SK-N-SH treated with all-trans-retinoic acid at 6 μM for 48 hours (cell line): Measurements from ENCODE around the gene STAMBPL1.

ENCODE experiments used
- ATAC-seq: fragments of 200-7000 bp; cut with Tn5 transposase; 3 replicates; pipeline ENCODE4 v1.9.1; 2020; ENCODE audit warnings: mild to moderate bottlenecking, moderate library complexity
- ARNTL ChIP-seq: fragments of 450-650 bp; formaldehyde crosslinking; IDR thresholded peaks from 2 replicates; pipeline ENCODE4 v1.5.0; 2020; ENCODE audit warnings: low read depth, mild to moderate bottlenecking, moderate library complexity, borderline replicate concordance
- BACH2 ChIP-seq: fragments of 250-450 bp; sonication (Bioruptor Pico); IDR thresholded peaks from 2 replicates; pipeline ENCODE4 v1.9.0; 2021; ENCODE audit warnings: mild to moderate bottlenecking, borderline replicate concordance
- CREB5 ChIP-seq: fragments of 250-450 bp; sonication (Bioruptor Pico); IDR thresholded peaks from 2 replicates; pipeline ENCODE4 v1.5.1; 2020; ENCODE audit warnings: low read depth, mild to moderate bottlenecking, moderate library complexity
- CSDC2 ChIP-seq: fragments of 250-450 bp; sonication (Bioruptor Pico); IDR thresholded peaks from 2 replicates; pipeline ENCODE4 v1.5.0; 2020; ENCODE audit warnings: mild to moderate bottlenecking, moderate library complexity
- ESRRG ChIP-seq: fragments of 250-450 bp; sonication (Bioruptor Pico); IDR thresholded peaks from 2 replicates; pipeline ENCODE4 v1.6.1; 2021; ENCODE audit warnings: mild to moderate bottlenecking
- GLIS3 ChIP-seq: fragments of 250-450 bp; sonication (Bioruptor Pico); IDR thresholded peaks from 2 replicates; pipeline ENCODE4 v1.5.0; 2020; ENCODE audit warnings: mild to moderate bottlenecking, moderate library complexity
- ISL1 ChIP-seq: fragments of 250-450 bp; sonication (Bioruptor Pico); IDR thresholded peaks from 2 replicates; pipeline ENCODE4 v2.1.2; 2022; ENCODE audit warnings: mild to moderate bottlenecking, moderate library complexity
- OSR1 ChIP-seq: fragments of 250-450 bp; sonication (Bioruptor Pico); IDR thresholded peaks from 2 replicates; pipeline ENCODE4 v1.8.0; 2022; ENCODE audit warnings: moderate library complexity, mild to moderate bottlenecking, inconsistent platforms
- PPARA ChIP-seq: fragments of 250-450 bp; sonication (Bioruptor Pico); IDR thresholded peaks from 2 replicates; pipeline ENCODE4 v1.5.0; 2020; ENCODE audit warnings: mild to moderate bottlenecking, borderline replicate concordance
- RARB ChIP-seq: fragments of 250-450 bp; sonication (Bioruptor Pico); IDR thresholded peaks from 2 replicates; pipeline ENCODE4 v1.8.0; 2021; ENCODE audit warnings: mild to moderate bottlenecking, moderate library complexity
- SNAI2 ChIP-seq: fragments of 250-450 bp; sonication (Bioruptor Pico); IDR thresholded peaks from 2 replicates; pipeline ENCODE4 v1.5.0; 2020; ENCODE audit warnings: mild to moderate bottlenecking, moderate library complexity
- TCF4 ChIP-seq: fragments of 250-450 bp; sonication (Bioruptor Pico); IDR thresholded peaks from 2 replicates; pipeline ENCODE4 v1.8.0; 2021; ENCODE audit warnings: mild to moderate bottlenecking, moderate library complexity, borderline replicate concordance
- TOX ChIP-seq: fragments of 250-450 bp; sonication (Bioruptor Pico); IDR thresholded peaks from 2 replicates; pipeline ENCODE4 v1.8.0; 2021; ENCODE audit warnings: mild to moderate bottlenecking, moderate library complexity, borderline replicate concordance
- TSHZ2 ChIP-seq: fragments of 250-450 bp; sonication (Bioruptor Pico); IDR thresholded peaks from 2 replicates; pipeline ENCODE4 v1.5.0; 2020; ENCODE audit warnings: mild to moderate bottlenecking, moderate library complexity
- ZC3H10 ChIP-seq: fragments of 250-450 bp; sonication (Bioruptor Pico); IDR thresholded peaks from 2 replicates; pipeline ENCODE4 v1.5.1; 2021; ENCODE audit warnings: mild to moderate bottlenecking, moderate library complexity
- ZFP3 ChIP-seq: fragments of 250-450 bp; sonication (Bioruptor Pico); IDR thresholded peaks from 2 replicates; pipeline ENCODE4 v1.5.0; 2020; ENCODE audit warnings: mild to moderate bottlenecking, moderate library complexity
- ZFP30 ChIP-seq: fragments of 450-650 bp; formaldehyde crosslinking; IDR thresholded peaks from 2 replicates; pipeline ENCODE4 v1.5.0; 2022; ENCODE audit warnings: mild to moderate bottlenecking, moderate library complexity
- ZNF565 ChIP-seq: fragments of 450-650 bp; formaldehyde crosslinking; conservative IDR thresholded peaks from 2 replicates; pipeline ENCODE4 v1.5.0; 2020; ENCODE audit warnings: low read depth, mild to moderate bottlenecking, moderate library complexity
- ZNF70 ChIP-seq: fragments of 450-650 bp; formaldehyde crosslinking; IDR thresholded peaks from 2 replicates; pipeline ENCODE4 v1.5.0; 2020; ENCODE audit warnings: mild to moderate bottlenecking, moderate library complexity
- ZNF8 ChIP-seq: fragments of 450-650 bp; formaldehyde crosslinking; IDR thresholded peaks from 2 replicates; pipeline ENCODE4 v1.5.0; 2020; ENCODE audit warnings: mild to moderate bottlenecking, moderate library complexity
- TF ChIP-seq, protein P1 (sequence below): fragments of 250-450 bp; sonication (Bioruptor Pico); IDR thresholded peaks from 2 replicates; pipeline ENCODE4 v1.5.1; 2021; ENCODE audit warnings: mild to moderate bottlenecking, moderate library complexity
- TF ChIP-seq, protein P2 (sequence below): fragments of 250-450 bp; sonication (Bioruptor Pico); IDR thresholded peaks from 2 replicates; pipeline ENCODE4 v1.8.0; 2021; ENCODE audit warnings: low read depth, mild to moderate bottlenecking, moderate library complexity, borderline replicate concordance

STAMBPL1 gene

GRCh38 chr10:88848499-88848898, 31.5 kb upstream of the STAMBPL1 start:
- TF ChIP-seq ZC3H10 (CRISPR knock-in tag) (0 out of 2 replicates have a peak, but pooled peaks have one; percentile 11), TOX (no peak), ZNF70 (CRISPR knock-in tag) (no peak)

GRCh38 chr10:88849234-88849633, 30.8 kb upstream of the STAMBPL1 start:
- ATAC-seq, result peak; percentile 42; the same call in 2 of the 3 replicates
- TF ChIP-seq ZNF70 (CRISPR knock-in tag) (no peak), ARNTL (CRISPR knock-in tag) (no peak), GLIS3 (no peak), ZNF8 (no peak), PPARA (no peak), ZFP30 (no peak), ISL1 (CRISPR knock-in tag) (no peak), ESRRG (no peak), RARB (CRISPR knock-in tag) (no peak), ZC3H10 (CRISPR knock-in tag) (no peak), TOX (no peak), OSR1 (CRISPR knock-in tag) (no peak), BACH2 (CRISPR knock-in tag) (no peak), ZFP3 (CRISPR knock-in tag) (no peak), SNAI2 (CRISPR knock-in tag) (no peak), ZNF565 (no peak), CREB5 (CRISPR knock-in tag) (no peak), TSHZ2 (CRISPR knock-in tag) (no peak)
- TF ChIP-seq, protein P1, sequence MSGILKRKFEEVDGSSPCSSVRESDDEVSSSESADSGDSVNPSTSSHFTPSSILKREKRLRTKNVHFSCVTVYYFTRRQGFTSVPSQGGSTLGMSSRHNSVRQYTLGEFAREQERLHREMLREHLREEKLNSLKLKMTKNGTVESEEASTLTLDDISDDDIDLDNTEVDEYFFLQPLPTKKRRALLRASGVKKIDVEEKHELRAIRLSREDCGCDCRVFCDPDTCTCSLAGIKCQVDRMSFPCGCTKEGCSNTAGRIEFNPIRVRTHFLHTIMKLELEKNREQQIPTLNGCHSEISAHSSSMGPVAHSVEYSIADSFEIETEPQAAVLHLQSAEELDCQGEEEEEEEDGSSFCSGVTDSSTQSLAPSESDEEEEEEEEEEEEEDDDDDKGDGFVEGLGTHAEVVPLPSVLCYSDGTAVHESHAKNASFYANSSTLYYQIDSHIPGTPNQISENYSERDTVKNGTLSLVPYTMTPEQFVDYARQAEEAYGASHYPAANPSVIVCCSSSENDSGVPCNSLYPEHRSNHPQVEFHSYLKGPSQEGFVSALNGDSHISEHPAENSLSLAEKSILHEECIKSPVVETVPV (CRISPR knock-in tag), result no peak
- TF ChIP-seq, protein P2, sequence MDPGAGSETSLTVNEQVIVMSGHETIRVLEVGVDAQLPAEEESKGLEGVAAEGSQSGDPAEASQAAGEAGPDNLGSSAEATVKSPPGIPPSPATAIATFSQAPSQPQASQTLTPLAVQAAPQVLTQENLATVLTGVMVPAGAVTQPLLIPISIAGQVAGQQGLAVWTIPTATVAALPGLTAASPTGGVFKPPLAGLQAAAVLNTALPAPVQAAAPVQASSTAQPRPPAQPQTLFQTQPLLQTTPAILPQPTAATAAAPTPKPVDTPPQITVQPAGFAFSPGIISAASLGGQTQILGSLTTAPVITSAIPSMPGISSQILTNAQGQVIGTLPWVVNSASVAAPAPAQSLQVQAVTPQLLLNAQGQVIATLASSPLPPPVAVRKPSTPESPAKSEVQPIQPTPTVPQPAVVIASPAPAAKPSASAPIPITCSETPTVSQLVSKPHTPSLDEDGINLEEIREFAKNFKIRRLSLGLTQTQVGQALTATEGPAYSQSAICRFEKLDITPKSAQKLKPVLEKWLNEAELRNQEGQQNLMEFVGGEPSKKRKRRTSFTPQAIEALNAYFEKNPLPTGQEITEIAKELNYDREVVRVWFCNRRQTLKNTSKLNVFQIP (CRISPR knock-in tag), result no peak; the same call in 1 of the 2 replicates

More at GRCh38 chr10:88848499-88848898, 31.5 kb upstream of the STAMBPL1 start:
- ATAC-seq, result peak; percentile 84

GRCh38 chr10:88850712-88851111, 29.3 kb upstream of the STAMBPL1 start:
- no peak for ATAC-seq
- no peak for TF ChIP-seq PPARA
- no peak for TF ChIP-seq OSR1 (CRISPR knock-in tag)
- no peak for TF ChIP-seq ZFP3 (CRISPR knock-in tag)
- TF ChIP-seq, protein P1 (CRISPR knock-in tag), result no peak
- no peak for TF ChIP-seq CSDC2 (CRISPR knock-in tag)
- no peak for TF ChIP-seq ESRRG
- TF ChIP-seq BACH2 (CRISPR knock-in tag), result no peak
- no peak for TF ChIP-seq ZC3H10 (CRISPR knock-in tag)
- TF ChIP-seq, protein P2 (CRISPR knock-in tag), result no peak
- no peak for TF ChIP-seq TSHZ2 (CRISPR knock-in tag)
- TF ChIP-seq CREB5 (CRISPR knock-in tag), result no peak
- no peak for TF ChIP-seq TCF4 (CRISPR knock-in tag)
- TF ChIP-seq ZNF70 (CRISPR knock-in tag), result no peak
- no peak for TF ChIP-seq ZNF8
- TF ChIP-seq ARNTL (CRISPR knock-in tag), result no peak
- TF ChIP-seq ZNF565, result no peak
- TF ChIP-seq ZFP30, result no peak
- no peak for TF ChIP-seq SNAI2 (CRISPR knock-in tag)
